ENCODE results near the gene ATP9B. TPM values are rescaled to one million over a fixed set of nuclear protein-coding genes. Genes with fewer than 3 reads are reported as not detected.

The ATP9B gene
- total RNA-seq, 2 experiments from 2014 or later, result 16.0 to 16.4 TPM

GRCh38 chr18:79387214-79387613 is 318.0 kb downstream of the ATP9B start:
- Mint-ChIP-seq H3K9me3 (no peaks in the 10 kb centered on the region), H3K4me1 (peaks cover 18% of the 10 kb centered on the region), H3K27me3 (peaks cover 15% of the 10 kb centered on the region), H3K36me3 (no peaks in the 10 kb centered on the region), H3K27ac (no peak overlapping the region), H3K4me3 (no peak overlapping the region)
- no peak for DNase-seq

DNA sequence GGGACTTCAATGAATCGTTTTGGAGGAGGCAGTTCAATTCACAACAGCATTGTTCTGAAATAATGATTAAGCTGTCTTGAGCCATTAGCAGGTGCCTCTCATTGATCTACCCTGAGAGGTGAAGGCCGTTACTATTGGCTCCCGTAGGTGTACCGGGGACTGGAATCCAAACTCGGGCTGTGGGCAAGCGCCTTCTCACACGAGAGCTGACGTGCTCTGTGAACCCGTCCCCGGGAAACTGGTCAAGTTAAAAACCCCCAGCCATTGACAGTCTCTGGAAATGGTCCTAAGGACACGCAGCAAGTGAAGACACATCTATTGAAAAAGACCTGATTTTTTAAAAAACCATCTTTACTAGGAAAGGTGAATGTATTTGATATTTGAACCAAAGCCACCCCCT is 318.4 kb downstream of the ATP9B start:
- no peaks in the 10 kb centered on the region for H3K9me3 Mint-ChIP-seq
- H3K36me3 Mint-ChIP-seq, result no peaks in the 10 kb centered on the region
- H3K4me3 Mint-ChIP-seq, result no peak overlapping the region
- H3K4me1 Mint-ChIP-seq, result peaks cover 21% of the 10 kb centered on the region
- peaks cover 15% of the 10 kb centered on the region for H3K27me3 Mint-ChIP-seq
- H3K27ac Mint-ChIP-seq, result no peak overlapping the region
- DNase-seq, result no peak

- Mint-ChIP-seq H3K27me3 (peaks cover 15% of the 10 kb centered on the region), H3K36me3 (no peaks in the 10 kb centered on the region), H3K27ac (no peak overlapping the region), H3K4me3 (no peak overlapping the region), H3K9me3 (no peaks in the 10 kb centered on the region), H3K4me1 (peaks cover 25% of the 10 kb centered on the region)
- no peak for DNase-seq
These were observed 318.8 kb downstream of the ATP9B start for GRCh38 chr18:79388043-79388442.

GRCh38 chr18:79389689-79390088 is 320.5 kb downstream of the ATP9B start:
- Mint-ChIP-seq H3K4me3 (no peak overlapping the region), H3K36me3 (no peaks in the 10 kb centered on the region), H3K9me3 (no peaks in the 10 kb centered on the region), H3K27me3 (peaks cover 15% of the 10 kb centered on the region), H3K27ac (no peak overlapping the region), H3K4me1 (peaks cover 29% of the 10 kb centered on the region)
- no peak for DNase-seq

DNA sequence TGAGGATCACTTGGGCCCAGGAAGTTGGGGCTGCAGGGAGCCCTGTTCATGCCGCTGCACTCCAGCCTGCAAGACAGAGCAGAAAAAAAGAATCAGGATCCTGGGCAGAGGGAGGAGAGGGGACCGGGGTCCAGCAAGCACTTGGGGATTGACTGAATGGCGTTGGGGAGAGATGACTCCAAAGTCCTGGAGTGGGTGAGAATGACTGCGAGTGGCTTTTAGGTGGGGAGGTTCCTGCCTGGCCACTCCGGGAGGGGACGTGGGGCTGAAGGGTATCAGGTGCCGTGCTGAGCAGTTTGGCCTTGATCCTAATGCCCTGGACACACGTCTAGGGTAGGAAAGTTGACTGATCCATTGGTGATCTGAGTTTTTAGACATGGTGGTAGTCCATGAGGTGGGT is 323.0 kb downstream of the ATP9B start:
- Mint-ChIP-seq H3K27ac (no peak overlapping the region), H3K4me3 (no peak overlapping the region), H3K36me3 (peaks cover 4% of the 10 kb centered on the region), H3K9me3 (no peaks in the 10 kb centered on the region), H3K27me3 (peaks cover 15% of the 10 kb centered on the region), H3K4me1 (peaks cover 29% of the 10 kb centered on the region)
- no peak for DNase-seq

DNA sequence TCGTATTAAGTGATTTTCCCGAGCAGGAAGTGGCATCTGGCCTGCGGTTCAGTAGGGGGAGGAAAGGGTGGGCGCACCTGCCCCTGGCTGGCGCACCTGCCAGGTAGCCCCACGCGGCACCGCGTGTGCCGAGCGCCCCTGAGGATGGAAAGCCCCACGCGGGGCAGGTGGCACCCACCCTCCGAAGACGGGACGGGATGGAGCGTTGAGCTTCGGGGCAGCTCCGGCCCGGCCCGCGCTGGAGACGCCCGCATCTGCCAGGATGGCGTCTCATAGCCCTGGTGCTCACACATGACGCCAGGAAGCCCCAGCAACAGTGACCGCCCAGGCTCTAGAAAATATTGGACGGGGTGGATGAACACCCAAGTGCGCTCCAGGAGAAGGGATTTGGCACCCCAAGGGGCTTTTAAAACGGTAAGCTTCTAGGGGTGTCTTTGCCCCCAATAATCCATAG is 324.0 kb downstream of the ATP9B start:
- Mint-ChIP-seq H3K4me3 (peak overlapping the region; percentile 81), H3K27me3 (peaks cover 13% of the 10 kb centered on the region), H3K36me3 (peaks cover 14% of the 10 kb centered on the region), H3K4me1 (peaks cover 24% of the 10 kb centered on the region), H3K9me3 (no peaks in the 10 kb centered on the region), H3K27ac (peak overlapping the region; percentile 89)
- peak; percentile 40 for DNase-seq

DNA sequence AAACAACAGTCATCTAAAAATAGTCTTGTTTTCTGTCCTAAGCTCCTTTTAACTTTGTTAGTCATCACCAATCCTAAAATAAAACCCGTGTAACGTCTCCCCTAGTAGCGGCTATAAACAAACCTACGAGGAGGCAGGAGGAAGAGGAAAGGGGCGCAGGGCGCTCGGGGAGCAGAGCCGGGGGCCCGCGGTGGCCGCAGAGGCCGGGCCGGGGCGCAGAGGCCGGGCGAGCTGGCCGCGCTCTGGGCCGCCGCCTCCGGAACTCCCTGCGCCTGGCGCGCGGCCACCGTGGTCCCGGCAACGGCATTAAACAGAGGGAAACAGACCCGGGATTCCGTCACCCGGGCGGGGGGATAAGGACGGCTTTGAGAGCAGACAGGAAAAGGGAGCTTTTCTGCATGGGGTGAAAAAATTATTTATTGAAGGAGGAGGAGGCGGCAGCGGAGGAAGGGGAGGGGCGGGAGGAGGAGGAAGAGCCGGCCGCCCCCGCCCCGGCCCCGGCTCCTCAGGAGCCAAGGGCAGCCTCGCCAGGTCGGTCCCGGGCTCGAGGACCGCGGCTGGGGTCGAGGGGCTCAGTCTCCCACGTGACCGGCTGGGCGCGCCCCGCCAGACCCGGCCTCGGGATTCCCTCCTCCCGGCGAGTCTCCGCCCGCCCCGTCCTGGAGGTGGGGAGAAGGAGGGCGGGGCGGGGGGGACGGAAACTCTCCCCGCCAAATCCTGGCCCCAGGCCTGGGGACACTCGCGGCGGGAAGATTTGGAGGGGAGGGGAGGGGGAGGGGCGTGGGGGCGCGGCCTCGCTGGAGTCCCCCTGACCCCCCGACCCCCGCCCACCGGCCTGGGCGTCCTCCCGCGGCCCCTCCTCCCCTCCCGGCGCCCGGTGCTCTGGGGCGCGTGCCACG is 324.7 kb downstream of the ATP9B start:
- Mint-ChIP-seq H3K36me3 (peaks cover 20% of the 10 kb centered on the region), H3K27ac (peak overlapping the region; percentile 89), H3K9me3 (no peaks in the 10 kb centered on the region), H3K27me3 (peaks cover 8% of the 10 kb centered on the region), H3K4me3 (peak overlapping the region; percentile 81), H3K4me1 (peaks cover 22% of the 10 kb centered on the region)
- peak; percentile 64 for DNase-seq

DNA sequence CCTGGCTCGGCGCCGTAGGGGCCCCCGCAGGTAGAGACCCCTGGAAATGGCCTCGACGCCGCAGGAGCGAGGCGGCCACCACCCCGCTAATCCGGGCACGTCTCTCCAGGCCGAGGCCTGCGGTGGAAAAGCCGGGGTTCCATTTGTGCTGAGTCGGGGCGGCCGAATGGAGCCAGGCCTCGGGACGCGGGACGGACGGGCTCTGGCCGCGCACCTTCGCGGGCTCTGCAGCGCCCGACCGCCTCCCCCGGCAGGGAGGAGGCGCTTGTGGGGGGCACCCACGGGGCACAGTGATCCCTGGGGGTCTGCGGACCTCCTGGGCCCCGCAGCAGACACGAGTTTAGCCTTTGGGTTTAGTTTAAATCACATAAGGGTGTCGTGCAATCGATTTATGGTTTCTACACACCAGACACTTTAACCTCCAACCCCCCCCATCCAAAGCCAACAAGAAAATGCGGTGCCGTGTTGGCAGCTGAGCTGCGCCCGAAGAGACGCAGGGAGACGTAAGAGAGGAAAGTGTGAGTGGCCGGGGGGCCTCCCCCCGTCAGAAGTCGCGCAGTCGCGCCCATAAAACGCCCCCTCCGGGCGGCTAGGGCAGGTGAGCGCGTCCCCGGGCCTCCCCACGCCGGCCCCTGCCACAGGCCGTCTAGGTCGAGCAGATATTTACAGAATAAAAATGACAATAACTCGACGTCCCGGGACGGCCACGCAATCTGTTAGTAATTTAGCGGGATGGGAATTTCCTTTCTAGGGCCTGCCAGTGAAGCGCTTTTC is 325.5 kb downstream of the ATP9B start:
- no peaks in the 10 kb centered on the region for H3K27me3 Mint-ChIP-seq
- peaks cover 24% of the 10 kb centered on the region for H3K4me1 Mint-ChIP-seq
- peak; percentile 91 for DNase-seq
- peaks cover 25% of the 10 kb centered on the region for H3K36me3 Mint-ChIP-seq
- H3K4me3 Mint-ChIP-seq, result peak overlapping the region; percentile 78
- peak overlapping the region; percentile 86 for H3K27ac Mint-ChIP-seq
- no peaks in the 10 kb centered on the region for H3K9me3 Mint-ChIP-seq

DNA sequence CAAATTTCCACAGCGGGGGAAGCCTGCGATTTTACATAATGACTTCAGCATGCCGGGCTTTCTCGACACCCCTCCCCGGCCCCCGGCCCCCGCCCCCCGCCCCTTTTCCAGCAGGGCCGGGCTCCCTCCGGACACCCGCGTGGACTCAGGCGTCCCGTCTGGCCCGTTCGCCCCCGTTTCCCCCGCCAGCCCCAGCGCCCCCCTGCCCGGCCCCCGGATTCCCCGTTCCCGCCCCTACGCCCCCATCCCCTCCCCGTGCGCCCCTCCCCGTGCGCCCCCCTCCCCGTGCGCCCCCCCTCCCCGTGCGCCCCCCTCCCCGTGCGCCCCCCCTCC is 326.1 kb downstream of the ATP9B start:
- Mint-ChIP-seq H3K27me3 (no peaks in the 10 kb centered on the region), H3K9me3 (no peaks in the 10 kb centered on the region), H3K27ac (peak overlapping the region; percentile 86), H3K4me3 (peak overlapping the region; percentile 78), H3K4me1 (peaks cover 24% of the 10 kb centered on the region), H3K36me3 (peaks cover 25% of the 10 kb centered on the region)
- DNase-seq, result peak; percentile 32

- H3K9me3 Mint-ChIP-seq, result no peaks in the 10 kb centered on the region
- peaks cover 24% of the 10 kb centered on the region for H3K4me1 Mint-ChIP-seq
- H3K36me3 Mint-ChIP-seq, result peaks cover 26% of the 10 kb centered on the region
- no peaks in the 10 kb centered on the region for H3K27me3 Mint-ChIP-seq
- peak within 1 kb of the TSS; percentile 87 for H3K27ac Mint-ChIP-seq
- peak within 1 kb of the TSS; percentile 88 for H3K4me3 Mint-ChIP-seq
- peak; percentile 89 for DNase-seq
These were observed 326.7 kb downstream of the ATP9B start, which contains the start of gene NFATC1 for GRCh38 chr18:79395761-79396404. TSS of gene NFATC1 (plus strand) at chr18:79395930. CDS start at chr18:79396225, 295 bp downstream.

- Mint-ChIP-seq H3K4me1 (peaks cover 31% of the 10 kb centered on the region), H3K9me3 (no peaks in the 10 kb centered on the region), H3K27ac (peak overlapping the region; percentile 74), H3K4me3 (peak overlapping the region; percentile 87), H3K27me3 (no peaks in the 10 kb centered on the region), H3K36me3 (peaks cover 33% of the 10 kb centered on the region)
- peak; percentile 61 for DNase-seq
These were observed 327.4 kb downstream of the ATP9B start for GRCh38 chr18:79396431-79397246.

DNA sequence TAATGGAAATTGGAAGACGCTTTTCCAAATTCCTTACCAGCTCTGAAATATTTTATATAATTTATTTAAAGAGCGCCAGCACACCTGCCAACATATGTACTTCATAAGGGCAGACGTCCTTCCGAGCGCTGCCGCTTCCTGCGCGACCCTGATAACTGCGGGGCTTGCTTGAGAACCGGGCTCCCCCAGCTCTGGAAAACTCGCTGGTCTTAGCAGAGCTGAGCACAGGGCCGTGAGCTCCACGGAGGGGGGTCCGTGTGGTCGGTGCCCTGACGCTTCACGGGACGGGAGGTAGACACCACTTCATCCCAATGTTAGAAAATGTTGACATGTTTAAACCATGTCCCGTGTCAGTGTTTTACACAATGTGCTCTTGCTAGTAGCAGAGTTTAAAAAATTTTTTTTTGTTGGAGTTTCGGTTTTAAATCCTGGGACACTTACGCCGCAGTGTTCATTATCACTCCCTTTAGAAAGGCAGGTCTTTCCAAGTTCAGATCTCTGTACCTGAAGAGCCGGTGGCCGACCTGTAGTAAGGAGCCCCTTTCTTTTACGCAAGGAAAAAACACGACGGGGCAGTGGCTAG is 328.1 kb downstream of the ATP9B start:
- DNase-seq, result no peak

DNA sequence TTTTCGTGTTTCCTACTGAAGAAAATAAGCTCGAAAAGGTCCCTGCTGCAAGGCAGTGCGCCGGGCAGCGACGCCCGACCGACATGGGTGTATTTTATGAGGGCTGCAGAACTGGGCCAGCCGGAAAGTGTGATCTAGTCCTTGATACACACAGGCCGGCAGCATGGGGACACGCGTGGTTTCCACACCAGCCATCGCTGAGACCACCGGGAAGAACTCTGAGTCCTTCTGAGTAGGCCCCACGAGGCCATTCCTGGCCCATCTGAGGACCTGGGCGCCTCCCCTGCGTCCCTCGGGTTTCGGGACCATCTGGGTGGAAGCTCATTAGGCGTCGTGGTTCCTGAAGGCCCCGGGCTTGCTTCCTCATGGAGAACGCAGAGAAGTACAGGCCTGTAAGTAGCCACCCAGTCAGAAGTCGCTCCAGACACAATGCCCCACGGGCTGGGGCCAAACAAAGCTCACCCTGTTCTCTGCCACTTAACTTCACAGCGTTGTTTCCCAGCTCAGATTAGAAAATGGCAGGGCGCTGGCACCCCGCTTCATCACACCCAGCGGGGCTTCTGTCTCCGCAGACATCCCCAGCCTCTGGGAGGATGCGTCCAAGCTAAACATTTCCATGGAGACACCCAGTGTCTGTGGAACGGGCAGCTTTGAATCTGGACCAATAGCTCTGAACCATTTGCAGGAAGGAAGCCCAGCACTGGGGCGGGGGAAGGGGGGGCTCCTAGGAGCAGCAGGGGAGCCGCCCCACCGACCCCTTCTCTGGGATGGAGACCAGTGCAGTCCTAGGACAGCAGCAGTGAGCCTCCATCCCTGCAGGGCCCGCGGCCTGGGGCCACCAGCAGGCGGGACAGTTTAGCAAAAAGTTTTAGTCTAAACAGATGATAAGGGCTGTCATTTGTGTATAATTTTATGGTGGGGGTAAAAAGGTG is 328.9 kb downstream of the ATP9B start:
- H3K9me3 Mint-ChIP-seq, result no peaks in the 10 kb centered on the region
- peak overlapping the region; percentile 89 for H3K27ac Mint-ChIP-seq
- H3K36me3 Mint-ChIP-seq, result peaks cover 38% of the 10 kb centered on the region
- H3K4me1 Mint-ChIP-seq, result peaks cover 27% of the 10 kb centered on the region
- DNase-seq, result no peak
- H3K4me3 Mint-ChIP-seq, result peak overlapping the region; percentile 87
- no peaks in the 10 kb centered on the region for H3K27me3 Mint-ChIP-seq

More for the DNA sequence above, 328.1 kb downstream of the ATP9B start:
- no peaks in the 10 kb centered on the region for H3K9me3 Mint-ChIP-seq
- H3K4me3 Mint-ChIP-seq, result peak overlapping the region; percentile 87
- H3K4me1 Mint-ChIP-seq, result peaks cover 26% of the 10 kb centered on the region
- peak overlapping the region; percentile 29 for H3K27ac Mint-ChIP-seq
- no peaks in the 10 kb centered on the region for H3K27me3 Mint-ChIP-seq
- peaks cover 33% of the 10 kb centered on the region for H3K36me3 Mint-ChIP-seq
